HG03439 (cell line): ENCODE data around the gene ZNF138.

Source experiments
- ATAC-seq: cut with Tn5 transposase; IDR thresholded peaks from one replicate; pipeline ENCODE4 v1.9.1; 2021; ENCODE audit warnings: mild to moderate bottlenecking, moderate library complexity; ENCODE audit not compliant: unreplicated experiment

Gene ZNF138

GRCh38 chr7:64874562-64875250 is 80.5 kb downstream of the ZNF138 start:
- no peak for ATAC-seq

- ATAC-seq = no peak
Observed at GRCh38 chr7:64875258-64875657, 81.0 kb downstream of the ZNF138 start.

DNA sequence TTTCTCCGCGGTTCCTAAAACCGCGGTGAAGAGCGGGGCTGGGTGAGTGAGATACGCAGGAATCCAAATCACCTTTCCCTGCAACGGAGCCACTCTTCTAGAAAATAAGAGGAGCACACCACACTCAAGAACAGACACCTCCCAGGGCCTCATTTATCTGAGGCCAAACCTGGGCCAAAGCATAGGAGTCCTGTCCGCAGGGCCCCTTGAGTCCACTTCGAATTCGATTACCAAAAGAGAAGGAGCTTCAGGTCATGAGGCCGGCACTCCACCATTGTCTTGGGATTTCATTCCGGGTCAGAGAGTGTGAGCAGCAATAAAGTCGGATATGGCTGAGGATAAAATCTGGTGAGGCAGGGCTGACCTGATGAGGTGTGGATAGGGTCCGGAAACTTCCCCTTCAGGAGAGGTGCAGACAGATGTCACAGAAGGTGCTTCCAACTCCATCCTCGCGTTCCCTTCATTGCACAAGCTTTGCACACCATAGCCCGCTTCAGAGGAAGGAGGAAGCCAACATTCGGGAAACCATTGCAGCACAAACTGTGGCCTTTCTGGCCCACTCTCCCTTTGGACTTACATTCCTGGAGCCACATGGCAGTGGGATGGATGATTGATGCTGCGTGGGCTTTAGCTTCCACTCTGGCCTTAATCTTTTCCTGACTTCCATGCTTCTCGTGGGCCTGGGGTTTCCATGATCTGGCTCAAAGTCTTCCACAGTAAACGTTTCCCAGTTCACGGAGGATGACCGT is 81.6 kb downstream of the ZNF138 start:
- no peak for ATAC-seq

GRCh38 chr7:64876792-64877713 is 82.8 kb downstream of the ZNF138 start:
- ATAC-seq = no peak

- no peak for ATAC-seq
Observed at GRCh38 chr7:64877714-64878610, 83.7 kb downstream of the ZNF138 start.

DNA sequence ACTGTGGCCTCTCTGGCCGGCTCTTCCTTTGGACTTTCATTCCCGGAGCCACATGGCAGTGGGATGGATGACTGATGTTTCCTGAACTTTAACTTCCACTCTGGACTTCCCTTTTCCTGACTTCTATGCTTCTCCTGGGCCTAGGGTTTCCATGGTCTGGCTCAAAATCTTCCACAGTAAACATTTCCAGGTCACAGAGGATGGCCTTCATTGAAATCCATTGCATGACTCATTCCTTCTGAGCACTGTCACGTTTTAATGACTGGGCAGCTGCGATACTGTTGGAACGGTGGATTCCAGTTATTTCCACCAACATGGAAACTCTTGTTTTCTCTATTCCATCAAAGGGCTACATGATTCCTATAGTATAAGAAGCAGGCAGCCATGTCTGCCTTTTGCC is 84.5 kb downstream of the ZNF138 start:
- no peak for ATAC-seq

DNA sequence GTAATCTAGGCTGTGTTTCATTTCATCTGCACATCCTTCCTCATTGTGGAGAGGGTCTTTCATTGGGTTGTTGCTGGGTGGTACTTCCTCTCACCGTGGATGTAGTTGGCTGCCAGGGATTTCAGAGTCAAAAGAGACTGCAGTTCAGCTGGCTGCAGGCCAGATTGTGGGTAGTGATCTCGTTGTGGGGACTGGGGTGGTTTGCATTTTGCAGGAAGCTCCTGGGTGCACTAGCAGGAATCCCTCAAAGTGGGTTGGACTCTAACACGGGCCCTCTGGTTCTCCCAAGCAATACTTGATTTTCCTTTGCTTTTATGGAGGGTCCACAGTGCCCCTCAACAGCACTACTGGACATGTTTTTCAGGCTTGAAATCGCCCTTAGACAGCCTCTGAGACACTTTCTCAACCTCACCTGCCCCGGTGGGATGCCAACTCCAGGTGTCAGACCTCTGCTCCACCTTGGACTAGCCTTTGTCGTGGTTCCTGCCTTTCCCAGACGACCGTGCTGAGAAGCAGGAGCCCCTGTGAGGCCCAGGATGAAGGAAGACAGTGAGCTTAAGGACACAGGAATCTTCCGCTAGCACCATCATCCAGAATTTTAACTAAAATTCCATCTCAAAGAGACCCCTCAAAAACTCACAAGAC is 85.0 kb downstream of the ZNF138 start:
- no peak for ATAC-seq

DNA sequence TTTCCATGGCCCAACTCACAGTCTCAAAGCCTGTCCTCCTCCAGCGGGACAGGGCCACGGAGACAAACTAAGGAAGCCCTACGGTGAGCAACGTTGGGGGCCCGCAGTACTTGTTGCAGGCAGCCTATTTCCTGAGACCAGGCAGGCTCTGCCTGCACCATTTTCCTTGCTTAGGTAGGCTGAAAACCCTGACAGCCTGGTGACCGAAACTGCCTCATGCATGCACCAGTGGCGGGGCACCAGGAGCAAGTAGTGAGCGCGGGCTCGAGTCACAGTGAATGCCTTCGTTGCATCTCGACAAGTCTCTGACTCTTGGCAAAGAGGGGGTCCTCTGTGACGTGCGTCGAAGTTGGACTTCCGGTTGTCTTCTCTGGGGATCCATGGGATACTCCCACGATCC is 85.6 kb downstream of the ZNF138 start:
- no peak for ATAC-seq

DNA sequence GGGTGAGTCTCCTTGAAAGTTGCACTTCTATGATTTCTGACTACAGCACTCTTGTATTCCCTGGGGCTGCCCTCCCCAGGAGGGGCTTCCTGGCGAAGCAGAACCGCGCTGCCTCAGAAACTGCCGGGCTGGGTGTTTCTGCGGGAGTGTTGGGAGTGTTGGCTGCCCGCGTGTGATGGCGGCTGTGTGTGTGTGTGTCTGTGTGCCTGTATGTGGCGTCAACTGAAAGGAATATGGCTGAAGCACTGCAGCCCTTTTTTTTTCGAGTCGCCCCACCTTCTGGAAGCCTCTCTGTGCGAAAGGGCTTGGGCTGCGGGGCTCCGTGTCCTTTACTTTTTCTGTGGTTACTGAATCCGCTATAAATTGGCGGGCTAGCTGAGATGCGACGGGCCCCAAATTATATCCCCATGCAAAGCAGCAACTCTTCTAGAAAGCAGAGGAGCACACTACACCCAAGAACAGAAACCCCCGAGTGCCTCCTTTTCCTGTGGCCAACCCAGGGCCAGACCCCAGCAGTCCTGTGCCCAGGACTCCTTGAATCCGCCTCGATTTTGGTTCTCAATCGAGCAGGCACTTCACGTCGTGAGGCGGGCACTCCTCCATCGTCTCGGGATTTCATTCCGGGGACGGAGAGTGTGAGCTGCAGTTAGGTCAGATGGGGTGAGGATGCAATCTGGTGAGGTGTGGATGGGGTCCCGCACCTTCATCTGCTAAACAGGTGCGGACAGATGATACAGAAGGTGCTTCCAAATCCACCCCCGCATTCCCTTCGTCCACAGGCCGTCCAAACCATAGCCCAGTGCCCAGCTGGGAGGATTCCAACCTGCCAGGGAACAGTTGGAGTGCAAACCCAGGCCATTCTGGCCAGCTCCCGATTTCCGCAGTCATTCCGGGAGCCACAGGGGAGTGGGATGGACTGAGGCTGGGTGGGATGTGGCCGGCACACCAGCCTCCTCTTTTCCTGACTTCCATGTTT is 86.4 kb downstream of the ZNF138 start:
- no peak for ATAC-seq

GRCh38 chr7:64881461-64882287 is 87.4 kb downstream of the ZNF138 start:
- ATAC-seq = no peak

GRCh38 chr7:64882341-64883112 is 88.3 kb downstream of the ZNF138 start:
- no peak for ATAC-seq
